ENCODE measurements around the gene SLC38A3.

- no peak for TF ChIP-seq POLR2A (IDR thresholded peaks at IDR 0.05)
- no peak for TF ChIP-seq CTCF (IDR thresholded peaks at IDR 0.05)
These were observed 35.2 kb upstream of the SLC38A3 start for GRCh38 chr3:50169858-50170257.
